GM10847 (cell line): ENCODE results near the gene MRRF.

ENCODE experiments used
- POLR2A ChIP-seq: IDR thresholded peaks from 2 replicates; pipeline ENCODE4 v1.6.1; 2011; ENCODE audit not compliant: insufficient read length; ENCODE audit errors: extremely low read depth

Gene MRRF

GRCh38 chr9:122251351-122251750 lies 13.3 kb upstream of the MRRF start:
- TF ChIP-seq POLR2A, result no peak

- no peak for TF ChIP-seq POLR2A
Measured at GRCh38 chr9:122252796-122253195, 11.9 kb upstream of the MRRF start.

- TF ChIP-seq POLR2A, result no peak
Measured at GRCh38 chr9:122254761-122255160, 9.9 kb upstream of the MRRF start.

- no peak for TF ChIP-seq POLR2A
Measured at GRCh38 chr9:122256206-122256605, 8.5 kb upstream of the MRRF start.

- TF ChIP-seq POLR2A, result no peak
Measured at GRCh38 chr9:122258886-122259415, 5.7 kb upstream of the MRRF start.

- no peak for TF ChIP-seq POLR2A
Measured at GRCh38 chr9:122261469-122261881, 3.2 kb upstream of the MRRF start.

GRCh38 chr9:122262073-122262472 lies 2.6 kb upstream of the MRRF start:
- TF ChIP-seq POLR2A, result no peak

GRCh38 chr9:122263699-122264349 lies 858 bp upstream of the MRRF start:
- no peak for TF ChIP-seq POLR2A

- TF ChIP-seq POLR2A, result no peak
Measured at GRCh38 chr9:122265149-122265915, 650 bp downstream of the MRRF start.

GRCh38 chr9:122268041-122268814 lies 3.5 kb downstream of the MRRF start:
- no peak for TF ChIP-seq POLR2A

- TF ChIP-seq POLR2A, result no peak
Measured at GRCh38 chr9:122274055-122274454, 9.4 kb downstream of the MRRF start.

- TF ChIP-seq POLR2A, result no peak
Measured at GRCh38 chr9:122276096-122276495, 11.4 kb downstream of the MRRF start.

GRCh38 chr9:122277285-122277897 lies 12.7 kb downstream of the MRRF start:
- TF ChIP-seq POLR2A, result no peak

- TF ChIP-seq POLR2A, result no peak
Measured at GRCh38 chr9:122281368-122281767, 16.7 kb downstream of the MRRF start.

- TF ChIP-seq POLR2A, result no peak
Measured at GRCh38 chr9:122286764-122287163, 22.1 kb downstream of the MRRF start.
